NCI-H146 treated with DMSO at 0.1 percent for 48 hours (cell line): Measurements from ENCODE around the gene LEMD3.
"Not testable (repeated sequence)": the region's sequence is repeated elsewhere in the genome, so short reads cannot be mapped to it uniquely, and the experiment has no call there.

Experiments
- DNase-seq: peaks from one replicate; lab custom pipeline; 2025; ENCODE audit not compliant: unreplicated experiment; lab: John Stamatoyannopoulos, UW

LEMD3 gene

GRCh38 chr12:65276916-65277530 is 107.6 kb downstream of the LEMD3 start:
- DNase-seq, result no peak

GRCh38 chr12:65277994-65278575 is 108.7 kb downstream of the LEMD3 start:
- no peak for DNase-seq

- DNase-seq, result no peak
Observed at GRCh38 chr12:65278576-65279368, 109.4 kb downstream of the LEMD3 start, which contains the start of gene MSRB3. Gene MSRB3, plus strand, starts transcription at chr12:65278683. Its CDS starts 29,897 bp downstream, at chr12:65308580.

GRCh38 chr12:65279369-65280112 is 110.2 kb downstream of the LEMD3 start:
- DNase-seq, result no peak

GRCh38 chr12:65280306-65280705 is 110.9 kb downstream of the LEMD3 start:
- DNase-seq, result no peak

GRCh38 chr12:65282840-65283239 is 113.5 kb downstream of the LEMD3 start:
- DNase-seq, result no peak

- not testable (repeated sequence) for DNase-seq
Observed at GRCh38 chr12:65285532-65285931, 116.1 kb downstream of the LEMD3 start.

- DNase-seq, result no peak
Observed at GRCh38 chr12:65287426-65287825, 118.0 kb downstream of the LEMD3 start.

- no peak for DNase-seq
Observed at GRCh38 chr12:65292241-65292640, 122.9 kb downstream of the LEMD3 start.

- DNase-seq, result no peak
Observed at GRCh38 chr12:65293735-65294134, 124.4 kb downstream of the LEMD3 start.

- DNase-seq, result no peak
Observed at GRCh38 chr12:65294641-65295262, 125.4 kb downstream of the LEMD3 start.

GRCh38 chr12:65296508-65297265 is 127.3 kb downstream of the LEMD3 start:
- no peak for DNase-seq
